ENCODE results near the gene HMG20A. TPM values are rescaled to one million over a fixed set of nuclear protein-coding genes. Genes with fewer than 3 reads are reported as not detected.

Gene HMG20A
- total and polyA plus RNA-seq, 2 experiments from 2014 or later: 17.8 to 57.8 TPM

DNA sequence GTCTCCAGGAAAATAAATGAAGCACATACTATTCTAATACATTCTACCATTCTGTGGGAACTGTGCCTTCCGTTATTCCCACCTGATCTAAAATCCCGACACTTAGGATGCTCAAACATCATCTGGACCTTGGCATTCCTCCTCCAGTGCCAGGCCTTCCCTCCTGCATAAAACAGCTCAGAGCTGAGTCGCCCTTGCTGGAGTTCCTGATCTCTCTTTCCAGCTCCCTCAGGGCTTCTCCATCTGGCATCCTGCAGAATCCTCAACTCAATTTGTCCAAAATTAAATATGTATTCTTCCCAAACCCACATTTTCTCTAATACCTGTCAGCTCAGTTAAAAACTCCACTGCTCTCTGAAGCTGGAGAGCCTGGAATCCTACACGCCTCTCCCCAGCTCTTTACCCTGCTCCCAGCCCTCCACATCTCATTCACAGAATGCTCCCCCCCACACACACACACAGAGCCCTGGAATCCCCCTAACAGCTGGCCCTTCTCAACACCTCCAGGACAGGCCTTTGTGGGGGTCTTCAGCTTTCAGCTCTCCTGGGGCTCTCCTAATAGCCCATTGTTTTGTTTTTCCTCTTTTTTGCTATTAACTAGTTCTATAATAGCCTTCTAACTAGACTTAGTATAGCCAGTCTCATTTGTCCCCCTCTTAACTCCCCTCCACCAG lies 78.5 kb downstream of the HMG20A start:
- H3K4me1 ChIP-seq (ENCODE audit: insufficient read depth): peaks cover 55% of the 10 kb centered on the region
- no peak for TF ChIP-seq ETS1 (IDR thresholded peaks at IDR 0.05)
- no peak for TF ChIP-seq STAT1 (IDR thresholded peaks at IDR 0.05; ENCODE audit: unreplicated experiment)
- TF ChIP-seq EZH2 (IDR thresholded peaks at IDR 0.05; ENCODE audit: low read depth, unreplicated experiment): no peak
- TF ChIP-seq CTCF (conservative IDR thresholded peaks at IDR 0.05; ENCODE audit: low read depth in 2 of 2): no peak
- no peak for TF ChIP-seq ZNF331 (CRISPR knock-in tag; IDR thresholded peaks at IDR 0.05; ENCODE audit: low read depth)
- TF ChIP-seq REST (IDR thresholded peaks at IDR 0.05; ENCODE audit: unreplicated experiment): no peak
- TF ChIP-seq, protein P1, sequence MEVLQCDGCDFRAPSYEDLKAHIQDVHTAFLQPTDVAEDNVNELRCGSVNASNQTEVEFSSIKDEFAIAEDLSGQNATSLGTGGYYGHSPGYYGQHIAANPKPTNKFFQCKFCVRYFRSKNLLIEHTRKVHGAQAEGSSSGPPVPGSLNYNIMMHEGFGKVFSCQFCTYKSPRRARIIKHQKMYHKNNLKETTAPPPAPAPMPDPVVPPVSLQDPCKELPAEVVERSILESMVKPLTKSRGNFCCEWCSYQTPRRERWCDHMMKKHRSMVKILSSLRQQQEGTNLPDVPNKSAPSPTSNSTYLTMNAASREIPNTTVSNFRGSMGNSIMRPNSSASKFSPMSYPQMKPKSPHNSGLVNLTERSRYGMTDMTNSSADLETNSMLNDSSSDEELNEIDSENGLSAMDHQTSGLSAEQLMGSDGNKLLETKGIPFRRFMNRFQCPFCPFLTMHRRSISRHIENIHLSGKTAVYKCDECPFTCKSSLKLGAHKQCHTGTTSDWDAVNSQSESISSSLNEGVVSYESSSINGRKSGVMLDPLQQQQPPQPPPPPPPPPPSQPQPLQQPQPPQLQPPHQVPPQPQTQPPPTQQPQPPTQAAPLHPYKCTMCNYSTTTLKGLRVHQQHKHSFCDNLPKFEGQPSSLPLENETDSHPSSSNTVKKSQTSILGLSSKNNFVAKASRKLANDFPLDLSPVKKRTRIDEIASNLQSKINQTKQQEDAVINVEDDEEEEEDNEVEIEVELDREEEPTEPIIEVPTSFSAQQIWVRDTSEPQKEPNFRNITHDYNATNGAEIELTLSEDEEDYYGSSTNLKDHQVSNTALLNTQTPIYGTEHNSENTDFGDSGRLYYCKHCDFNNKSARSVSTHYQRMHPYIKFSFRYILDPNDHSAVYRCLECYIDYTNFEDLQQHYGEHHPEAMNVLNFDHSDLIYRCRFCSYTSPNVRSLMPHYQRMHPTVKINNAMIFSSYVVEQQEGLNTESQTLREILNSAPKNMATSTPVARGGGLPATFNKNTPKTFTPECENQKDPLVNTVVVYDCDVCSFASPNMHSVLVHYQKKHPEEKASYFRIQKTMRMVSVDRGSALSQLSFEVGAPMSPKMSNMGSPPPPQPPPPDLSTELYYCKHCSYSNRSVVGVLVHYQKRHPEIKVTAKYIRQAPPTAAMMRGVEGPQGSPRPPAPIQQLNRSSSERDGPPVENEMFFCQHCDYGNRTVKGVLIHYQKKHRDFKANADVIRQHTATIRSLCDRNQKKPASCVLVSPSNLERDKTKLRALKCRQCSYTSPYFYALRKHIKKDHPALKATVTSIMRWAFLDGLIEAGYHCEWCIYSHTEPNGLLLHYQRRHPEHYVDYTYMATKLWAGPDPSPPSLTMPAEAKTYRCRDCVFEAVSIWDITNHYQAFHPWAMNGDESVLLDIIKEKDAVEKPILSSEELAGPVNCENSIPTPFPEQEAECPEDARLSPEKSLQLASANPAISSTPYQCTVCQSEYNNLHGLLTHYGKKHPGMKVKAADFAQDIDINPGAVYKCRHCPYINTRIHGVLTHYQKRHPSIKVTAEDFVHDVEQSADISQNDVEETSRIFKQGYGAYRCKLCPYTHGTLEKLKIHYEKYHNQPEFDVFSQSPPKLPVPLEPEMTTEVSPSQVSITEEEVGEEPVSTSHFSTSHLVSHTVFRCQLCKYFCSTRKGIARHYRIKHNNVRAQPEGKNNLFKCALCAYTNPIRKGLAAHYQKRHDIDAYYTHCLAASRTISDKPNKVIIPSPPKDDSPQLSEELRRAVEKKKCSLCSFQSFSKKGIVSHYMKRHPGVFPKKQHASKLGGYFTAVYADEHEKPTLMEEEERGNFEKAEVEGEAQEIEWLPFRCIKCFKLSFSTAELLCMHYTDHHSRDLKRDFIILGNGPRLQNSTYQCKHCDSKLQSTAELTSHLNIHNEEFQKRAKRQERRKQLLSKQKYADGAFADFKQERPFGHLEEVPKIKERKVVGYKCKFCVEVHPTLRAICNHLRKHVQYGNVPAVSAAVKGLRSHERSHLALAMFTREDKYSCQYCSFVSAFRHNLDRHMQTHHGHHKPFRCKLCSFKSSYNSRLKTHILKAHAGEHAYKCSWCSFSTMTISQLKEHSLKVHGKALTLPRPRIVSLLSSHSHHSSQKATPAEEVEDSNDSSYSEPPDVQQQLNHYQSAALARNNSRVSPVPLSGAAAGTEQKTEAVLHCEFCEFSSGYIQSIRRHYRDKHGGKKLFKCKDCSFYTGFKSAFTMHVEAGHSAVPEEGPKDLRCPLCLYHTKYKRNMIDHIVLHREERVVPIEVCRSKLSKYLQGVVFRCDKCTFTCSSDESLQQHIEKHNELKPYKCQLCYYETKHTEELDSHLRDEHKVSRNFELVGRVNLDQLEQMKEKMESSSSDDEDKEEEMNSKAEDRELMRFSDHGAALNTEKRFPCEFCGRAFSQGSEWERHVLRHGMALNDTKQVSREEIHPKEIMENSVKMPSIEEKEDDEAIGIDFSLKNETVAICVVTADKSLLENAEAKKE (CRISPR knock-in tag; IDR thresholded peaks at IDR 0.05): no peak
- no peak for TF ChIP-seq JUNB (IDR thresholded peaks at IDR 0.05; ENCODE audit: unreplicated experiment)
- TF ChIP-seq EZH2phosphoT487 (IDR thresholded peaks at IDR 0.05; ENCODE audit: unreplicated experiment): no peak
- no peak for TF ChIP-seq NANOG (IDR thresholded peaks at IDR 0.05; ENCODE audit: borderline replicate concordance)
- TF ChIP-seq CREB1 (CRISPR knock-in tag; IDR thresholded peaks at IDR 0.05; ENCODE audit: low read depth): no peak
- no peak for TF ChIP-seq POLR2AphosphoS5 (IDR thresholded peaks at IDR 0.05; ENCODE audit: low read depth)
- no peak for TF ChIP-seq ZNF114 (CRISPR knock-in tag; IDR thresholded peaks at IDR 0.05)
- peaks cover 57% of the 10 kb centered on the region for H3K4me1 Mint-ChIP-seq
- no peaks in the 10 kb centered on the region for H4K20me1 ChIP-seq (replicated peaks; ENCODE audit: insufficient read depth)
- peaks cover 10% of the 10 kb centered on the region for H3K27me3 Mint-ChIP-seq (ENCODE audit: insufficient read depth, low read depth, poor library complexity)
- H3K9me3 Mint-ChIP-seq: no peaks in the 10 kb centered on the region; the same call in 1 of the 3 replicates
- no peak; the same call in 2 of the 3 replicates for ATAC-seq
- H3K4me3 ChIP-seq: no peak overlapping the region
- H3K27ac Mint-ChIP-seq: peak overlapping the region; percentile 40; the same call in 1 of the 2 replicates
- no peaks in the 10 kb centered on the region for H3K27me3 ChIP-seq (ENCODE audit: insufficient read depth)
- H3K36me3 Mint-ChIP-seq (ENCODE audit: low read depth): no peaks in the 10 kb centered on the region
- no peak overlapping the region for H3K4me3 Mint-ChIP-seq
- no peaks in the 10 kb centered on the region for H3K9me2 ChIP-seq (ENCODE audit: insufficient read depth)
- H3K79me2 ChIP-seq (replicated peaks; ENCODE audit: insufficient read depth): no peaks in the 10 kb centered on the region
- peaks cover 3% of the 10 kb centered on the region for H3F3A ChIP-seq (replicated peaks; ENCODE audit: low read depth)
- no peak overlapping the region for H3K4me2 ChIP-seq
- no peaks in the 10 kb centered on the region for H3K36me3 ChIP-seq (ENCODE audit: insufficient read depth)
- H2AFZ ChIP-seq: no peak overlapping the region
- 0 out of 2 replicates have a peak overlapping the region, but pooled peaks have one; percentile 32 for H3K27ac ChIP-seq (ENCODE audit: low read depth)
- no peak for DNase-seq (ENCODE audit: low spot score)

Measured in GM23338 (cell line).